ENCODE data around the gene MALAT1. TPM values are rescaled to one million over a fixed set of nuclear protein-coding genes. Genes with fewer than 3 reads are reported as not detected.
A peak's percentile ranks its signal among the peaks of the same experiment; 100 is the strongest.

Gene MALAT1
- total and polyA plus RNA-seq, 10 of the 15 experiments (the other 5 are each of a cell fraction or from before 2014, with no cell fraction given), result 448 to 8,160 (median 2,019) TPM

DNA sequence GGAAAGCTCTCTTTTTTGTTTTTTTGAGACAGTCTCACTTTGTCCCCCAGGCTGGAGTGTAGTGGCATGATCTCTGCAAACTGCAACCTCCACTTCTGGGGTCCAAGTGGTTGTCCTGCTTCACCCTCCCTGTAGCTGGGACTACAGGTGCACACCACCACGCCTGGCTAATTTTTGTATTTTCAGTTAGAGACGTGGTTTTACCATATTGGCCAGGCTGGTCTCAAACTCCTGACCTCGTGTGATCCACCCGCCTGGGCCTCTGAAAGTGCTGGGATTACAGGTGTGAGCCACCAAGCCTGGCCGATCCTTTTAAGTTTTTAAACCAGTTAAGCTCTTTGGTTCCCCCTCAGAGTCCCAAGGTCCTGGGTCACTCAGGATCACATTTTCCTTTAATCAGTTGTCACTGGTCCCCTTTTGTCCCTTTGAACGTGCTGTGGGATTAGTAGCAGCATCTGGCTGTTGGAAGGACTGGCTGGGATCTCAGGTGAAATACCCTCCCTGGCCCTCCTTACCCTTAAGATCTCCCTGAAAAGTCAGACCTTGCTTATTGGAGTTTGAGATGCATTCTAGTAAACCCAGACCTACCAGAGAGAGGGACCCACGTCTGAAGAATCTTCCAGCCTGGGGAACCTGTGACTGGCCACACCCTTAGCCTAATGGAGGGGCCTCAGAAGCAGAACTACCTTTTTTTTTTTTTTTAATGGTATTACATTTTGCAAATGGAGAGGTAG is 8.1 kb downstream of the MALAT1 start (continued):
- TF ChIP-seq RAD51 (IDR thresholded peaks at IDR 0.05) (0 out of 2 replicates have a peak, but pooled peaks have one; percentile 2), ZNF24 (IDR thresholded peaks at IDR 0.05) (0 out of 2 replicates have a peak, but pooled peaks have one; percentile 25), RUNX3 (IDR thresholded peaks at IDR 0.05; ENCODE audit: low read length) (no peak; the same call in 1 of the 2 replicates), ATF7 (IDR thresholded peaks at IDR 0.05; ENCODE audit: low read depth) (0 out of 2 replicates have a peak, but pooled peaks have one; percentile 64), TCF3 (IDR thresholded peaks at IDR 0.05; ENCODE audit: borderline replicate concordance, insufficient read depth, low read depth, low read length) (peak; percentile 64; the same call in 1 of the 2 replicates), TCF12 (IDR thresholded peaks at IDR 0.05; ENCODE audit: low read depth, low read length) (peak; percentile 68), MEF2A (IDR thresholded peaks at IDR 0.05; ENCODE audit: insufficient read depth, low read depth, low read length) (peak; percentile 43; the same call in 1 of the 2 replicates), NFYB (IDR thresholded peaks at IDR 0.05; ENCODE audit: insufficient read depth, low read depth, low read length) (no peak), ZZZ3 (IDR thresholded peaks at IDR 0.05; ENCODE audit: control insufficient read depth, insufficient read length, low read depth) (no peak), JUND (IDR thresholded peaks at IDR 0.05; ENCODE audit: low read depth, low read length) (peak; percentile 54; the same call in 1 of the 2 replicates), WRNIP1 (IDR thresholded peaks at IDR 0.05; ENCODE audit: borderline replicate concordance, low read depth, low read length) (no peak), SMARCA5 (IDR thresholded peaks at IDR 0.05) (no peak), RAD21 (IDR thresholded peaks at IDR 0.05; ENCODE audit: insufficient read depth, low read depth, low read length) (no peak), PAX5 (IDR thresholded peaks at IDR 0.05; ENCODE audit: borderline replicate concordance, low read depth, low read length) (peak; percentile 97), GABPA (IDR thresholded peaks at IDR 0.05; ENCODE audit: low read depth) (0 out of 2 replicates have a peak, but pooled peaks have one; percentile 43), EGR1 (IDR thresholded peaks at IDR 0.05; ENCODE audit: borderline replicate concordance in 1 of 2, low read depth in 2 of 2, low read length in 2 of 2) (peak; percentile 8 to 21), MTA3 (IDR thresholded peaks at IDR 0.05; ENCODE audit: borderline replicate concordance, low read length) (peak; percentile 100), LARP7 (IDR thresholded peaks at IDR 0.05) (no peak; the same call in 1 of the 2 replicates), TCF7 (IDR thresholded peaks at IDR 0.05; ENCODE audit: borderline replicate concordance) (peak; percentile 72), PML (IDR thresholded peaks at IDR 0.05; ENCODE audit: low read length) (peak; percentile 95), EED (IDR thresholded peaks at IDR 0.05; ENCODE audit: low read depth) (peak; percentile 95), KAT2A (conservative IDR thresholded peaks at IDR 0.05; ENCODE audit: control insufficient read depth, low read depth, low read length) (no peak)
- TF ChIP-seq, protein P1, sequence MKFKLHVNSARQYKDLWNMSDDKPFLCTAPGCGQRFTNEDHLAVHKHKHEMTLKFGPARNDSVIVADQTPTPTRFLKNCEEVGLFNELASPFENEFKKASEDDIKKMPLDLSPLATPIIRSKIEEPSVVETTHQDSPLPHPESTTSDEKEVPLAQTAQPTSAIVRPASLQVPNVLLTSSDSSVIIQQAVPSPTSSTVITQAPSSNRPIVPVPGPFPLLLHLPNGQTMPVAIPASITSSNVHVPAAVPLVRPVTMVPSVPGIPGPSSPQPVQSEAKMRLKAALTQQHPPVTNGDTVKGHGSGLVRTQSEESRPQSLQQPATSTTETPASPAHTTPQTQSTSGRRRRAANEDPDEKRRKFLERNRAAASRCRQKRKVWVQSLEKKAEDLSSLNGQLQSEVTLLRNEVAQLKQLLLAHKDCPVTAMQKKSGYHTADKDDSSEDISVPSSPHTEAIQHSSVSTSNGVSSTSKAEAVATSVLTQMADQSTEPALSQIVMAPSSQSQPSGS (IDR thresholded peaks at IDR 0.05; ENCODE audit: low read length), result peak; percentile 97
- TF ChIP-seq, protein P2, sequence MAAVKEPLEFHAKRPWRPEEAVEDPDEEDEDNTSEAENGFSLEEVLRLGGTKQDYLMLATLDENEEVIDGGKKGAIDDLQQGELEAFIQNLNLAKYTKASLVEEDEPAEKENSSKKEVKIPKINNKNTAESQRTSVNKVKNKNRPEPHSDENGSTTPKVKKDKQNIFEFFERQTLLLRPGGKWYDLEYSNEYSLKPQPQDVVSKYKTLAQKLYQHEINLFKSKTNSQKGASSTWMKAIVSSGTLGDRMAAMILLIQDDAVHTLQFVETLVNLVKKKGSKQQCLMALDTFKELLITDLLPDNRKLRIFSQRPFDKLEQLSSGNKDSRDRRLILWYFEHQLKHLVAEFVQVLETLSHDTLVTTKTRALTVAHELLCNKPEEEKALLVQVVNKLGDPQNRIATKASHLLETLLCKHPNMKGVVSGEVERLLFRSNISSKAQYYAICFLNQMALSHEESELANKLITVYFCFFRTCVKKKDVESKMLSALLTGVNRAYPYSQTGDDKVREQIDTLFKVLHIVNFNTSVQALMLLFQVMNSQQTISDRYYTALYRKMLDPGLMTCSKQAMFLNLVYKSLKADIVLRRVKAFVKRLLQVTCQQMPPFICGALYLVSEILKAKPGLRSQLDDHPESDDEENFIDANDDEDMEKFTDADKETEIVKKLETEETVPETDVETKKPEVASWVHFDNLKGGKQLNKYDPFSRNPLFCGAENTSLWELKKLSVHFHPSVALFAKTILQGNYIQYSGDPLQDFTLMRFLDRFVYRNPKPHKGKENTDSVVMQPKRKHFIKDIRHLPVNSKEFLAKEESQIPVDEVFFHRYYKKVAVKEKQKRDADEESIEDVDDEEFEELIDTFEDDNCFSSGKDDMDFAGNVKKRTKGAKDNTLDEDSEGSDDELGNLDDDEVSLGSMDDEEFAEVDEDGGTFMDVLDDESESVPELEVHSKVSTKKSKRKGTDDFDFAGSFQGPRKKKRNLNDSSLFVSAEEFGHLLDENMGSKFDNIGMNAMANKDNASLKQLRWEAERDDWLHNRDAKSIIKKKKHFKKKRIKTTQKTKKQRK (IDR thresholded peaks at IDR 0.05; ENCODE audit: low read depth, low read length), result peak; percentile 51; the same call in 1 of the 2 replicates

All from GM12878 (cell line).